Brain microvascular endothelial cell (primary cell): ENCODE results near the gene RET.

Source experiments
- DNase-seq: peaks from one replicate; pipeline ENCODE4 v3.0.0-alpha.2; 2020
- H3K27ac ChIP-seq: fragments of 250-450 bp; sonication (Bioruptor Pico); 2 replicates; pipeline ENCODE4 v1.5.1; 2020; ENCODE audit warnings: mild to moderate bottlenecking, moderate library complexity
- H3K27me3 ChIP-seq: fragments of 250-450 bp; sonication (Bioruptor Pico); replicated peaks from 2 replicates; pipeline ENCODE4 v1.5.1; 2020; ENCODE audit warnings: mild to moderate bottlenecking
- H3K36me3 ChIP-seq: fragments of 250-450 bp; sonication (Bioruptor Pico); replicated peaks from 2 replicates; pipeline ENCODE4 v1.5.1; 2020; ENCODE audit warnings: mild to moderate bottlenecking
- H3K4me3 ChIP-seq: 2 replicates; pipeline ENCODE4 v1.5.1; 2011; ENCODE audit warnings: low read depth, mild to moderate bottlenecking, control low read depth, low read length, moderate library complexity
- CTCF ChIP-seq: IDR thresholded peaks from 2 replicates; pipeline ENCODE4 v1.5.1; 2011; ENCODE audit warnings: low read depth, mild to moderate bottlenecking, moderate library complexity, low read length, control low read depth, inconsistent platforms; ENCODE audit errors: missing control alignments
- in situ Hi-C: cut with HindIII; loops from 2 replicates; pipeline ENCODE4 v1.10.0; 2017; ENCODE audit warnings: low sequenced_read_pairs, low pct_ligation_motif_present

RET gene

GRCh38 chr10:43078986-43079273 is 2.1 kb downstream of the RET start:
- peaks cover 37% of the 10 kb centered on the region for H3K27me3 ChIP-seq
- no peak overlapping the region for H3K4me3 ChIP-seq
- peak; percentile 9 for DNase-seq
- TF ChIP-seq CTCF: peak; percentile 72
- no peaks in the 10 kb centered on the region for H3K36me3 ChIP-seq
- in situ Hi-C loops: no loop called here
- no peak overlapping the region for H3K27ac ChIP-seq

GRCh38 chr10:43079856-43080255 is 3.0 kb downstream of the RET start:
- Histone ChIP-seq H3K36me3 (no peaks in the 10 kb centered on the region), H3K27ac (no peak overlapping the region), H3K27me3 (peaks cover 37% of the 10 kb centered on the region), H3K4me3 (no peak overlapping the region)
- in situ Hi-C loops: no loop called here
- DNase-seq: no peak
- no peak for TF ChIP-seq CTCF

DNA sequence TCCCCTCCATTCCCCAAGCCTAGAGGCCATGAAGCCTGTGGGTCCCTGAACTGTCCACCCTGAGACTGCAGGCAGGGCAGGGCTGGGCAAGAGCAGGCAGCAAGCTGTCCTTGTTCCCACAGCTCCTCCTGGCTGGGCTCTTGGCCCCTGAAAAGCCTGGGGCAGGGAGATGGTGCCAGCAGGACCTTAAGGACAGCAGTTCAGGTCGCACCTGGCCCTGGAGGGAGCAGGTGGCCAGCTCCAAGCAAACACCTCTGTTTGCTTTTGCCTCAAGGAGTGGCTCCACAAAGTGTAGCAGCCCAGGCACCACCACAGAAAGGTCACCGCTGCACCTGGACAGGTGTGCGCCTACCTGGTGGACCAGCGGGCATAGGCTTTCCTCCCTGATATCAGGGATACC is 5.2 kb downstream of the RET start:
- DNase-seq: no peak
- in situ Hi-C loops: no loop called here
- H3K27ac ChIP-seq: no peak overlapping the region
- H3K4me3 ChIP-seq: no peak overlapping the region
- H3K36me3 ChIP-seq: no peaks in the 10 kb centered on the region
- H3K27me3 ChIP-seq: peaks cover 24% of the 10 kb centered on the region
- no peak for TF ChIP-seq CTCF

DNA sequence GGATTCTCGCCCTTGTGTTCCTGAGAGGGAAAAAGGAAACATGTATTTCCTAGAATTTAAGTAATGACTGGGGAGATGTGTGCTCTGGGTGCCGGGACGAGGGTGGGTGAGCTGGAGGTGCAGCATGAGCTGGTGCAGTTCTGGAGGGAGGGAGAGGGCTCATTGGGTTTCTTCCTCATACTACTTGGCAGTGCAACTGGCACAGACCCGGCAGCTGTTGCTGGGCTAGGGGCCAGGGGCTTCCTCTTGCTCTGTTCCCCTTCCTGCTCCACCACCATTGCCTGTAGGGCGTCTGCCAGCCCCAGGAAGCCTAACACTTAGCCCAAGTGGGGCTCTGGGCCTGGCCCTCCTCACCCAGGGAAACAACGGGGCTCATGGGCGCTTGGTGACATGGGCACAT is 5.9 kb downstream of the RET start:
- no peak for DNase-seq
- in situ Hi-C loops: no loop called here
- TF ChIP-seq CTCF: no peak
- H3K4me3 ChIP-seq: no peak overlapping the region
- H3K27ac ChIP-seq: no peak overlapping the region
- H3K36me3 ChIP-seq: no peaks in the 10 kb centered on the region
- H3K27me3 ChIP-seq: peaks cover 20% of the 10 kb centered on the region

DNA sequence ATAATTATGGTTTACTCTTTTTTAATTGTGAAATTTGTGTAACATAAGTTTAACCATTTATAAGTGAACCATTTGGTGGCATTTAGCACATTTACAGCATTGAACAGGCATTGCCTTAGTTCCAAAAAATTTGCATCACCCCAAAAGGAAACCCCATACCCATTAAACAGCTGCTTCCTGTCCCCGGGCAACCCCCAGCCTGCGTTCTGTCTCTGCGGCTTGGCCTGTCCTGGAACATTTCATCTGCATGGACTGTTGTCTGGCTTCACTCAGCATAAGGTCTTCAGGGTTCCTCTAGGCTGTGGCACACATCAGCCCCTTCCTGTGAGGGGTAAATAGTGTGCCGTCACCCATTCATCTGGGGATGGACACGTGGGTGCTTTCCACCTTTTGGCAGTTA is 6.9 kb downstream of the RET start:
- in situ Hi-C loops: no loop called here
- H3K27ac ChIP-seq: no peak overlapping the region
- no peaks in the 10 kb centered on the region for H3K36me3 ChIP-seq
- no peak for DNase-seq
- H3K27me3 ChIP-seq: peaks cover 10% of the 10 kb centered on the region
- TF ChIP-seq CTCF: no peak
- no peak overlapping the region for H3K4me3 ChIP-seq

GRCh38 chr10:43084812-43085211 is 7.9 kb downstream of the RET start:
- Histone ChIP-seq H3K27ac (no peak overlapping the region), H3K4me3 (no peak overlapping the region), H3K36me3 (no peaks in the 10 kb centered on the region), H3K27me3 (no peaks in the 10 kb centered on the region)
- in situ Hi-C loops: no loop called here
- DNase-seq: no peak
- TF ChIP-seq CTCF: no peak
